Measurements from ENCODE around the gene CTPS1. TPM values are rescaled to one million over a fixed set of nuclear protein-coding genes. Genes with fewer than 3 reads are reported as not detected.

Gene CTPS1
- total RNA-seq, 1 experiment from 2014 or later: 66.4 TPM

- CTCF ChIA-PET: interaction anchor here (0.6 to 10.2 kb wide), 36 partner anchors 9 to 858 kb away, joined by 3 to 202 read pairs (median 5); partner anchors contain the start of genes CITED4 and CTPS1
Measured at GRCh38 chr1:40948741-40949443, 30.6 kb upstream of the CTPS1 start.

More at GRCh38 chr1:40948741-40949443, 30.6 kb upstream of the CTPS1 start:
- Histone ChIP-seq H3K4me2 (ENCODE audit: low read length) (peak overlapping the region; percentile 51), H3K4me1 (ENCODE audit: control insufficient read depth in 1 of 2, insufficient read depth in 2 of 2, low read length in 2 of 2) (peaks cover 4 to 27% of the 10 kb centered on the region in 2 experiments; a peak in 3 of 4 replicates), H3K9me3 (ENCODE audit: control insufficient read depth in 1 of 2, insufficient read depth in 1 of 2, low read depth in 1 of 2, low read length in 2 of 2) (no peaks in the 10 kb centered on the region), H3K79me2 (ENCODE audit: insufficient read depth, low read length) (no peaks in the 10 kb centered on the region), H3K4me3 (replicated peaks in 1 of 2; ENCODE audit: low read depth in 1 of 2, low read length in 2 of 2) (no peak overlapping the region), H3K27me3 (ENCODE audit: insufficient read depth, low read length) (no peaks in the 10 kb centered on the region), H4K20me1 (ENCODE audit: insufficient read depth) (no peaks in the 10 kb centered on the region), H3K9ac (ENCODE audit: low read length) (no peak overlapping the region), H3K27ac (ENCODE audit: low read depth, low read length) (no peak overlapping the region), H2AFZ (ENCODE audit: low read depth, low read length, poor library complexity, severe bottlenecking) (peak overlapping the region; percentile 92), H3K36me3 (ENCODE audit: control insufficient read depth in 1 of 2, insufficient read depth in 2 of 2, low read length in 2 of 2) (no peaks in the 10 kb centered on the region), H3K9me2 (ENCODE audit: insufficient read depth) (no peaks in the 10 kb centered on the region)
- intact Hi-C loops (cut with micrococcal nuclease): loop anchor here (2.0 kb wide), 1 partner anchor 52 kb away; no protein-coding TSS in a partner anchor
- POLR2A ChIA-PET: interaction anchor here (0.6 to 3.2 kb wide), 8 partner anchors 8 to 100 kb away, joined by 3 to 18 read pairs (median 3); partner anchors contain the start of genes CITED4 and CTPS1
- ATAC-seq (peak; percentile 67), DNase-seq (ENCODE audit: low read depth, low spot score) (peak; percentile 70)
- RAD21 ChIA-PET (ENCODE audit: low non-redundant PET in 1 of 2, low total read pairs in 2 of 2, uncharacterized antibody in 2 of 2, unreplicated experiment in 2 of 2): interaction anchor here (0.6 to 3.7 kb wide), 7 partner anchors 12 to 100 kb away, joined by 3 to 27 read pairs (median 6); partner anchors contain the start of gene CITED4 (in 2 of the 2)
- no TSS peak for BruUV-seq (replicated peaks)
- TF ChIP-seq MAX (IDR thresholded peaks at IDR 0.05): peak; percentile 61
- TF ChIP-seq JUND (IDR thresholded peaks at IDR 0.05): no peak; the same call in none of the 2 replicates
- peak; percentile 41; the same call in 1 of the 2 replicates for TF ChIP-seq FOSL1 (IDR thresholded peaks at IDR 0.05; ENCODE audit: low read depth)
- TF ChIP-seq SRF (IDR thresholded peaks at IDR 0.05; ENCODE audit: low read depth): peak; percentile 98
- peak; percentile 92 for TF ChIP-seq RAD21 (IDR thresholded peaks at IDR 0.05; ENCODE audit: low read depth)
- TF ChIP-seq CTCF (IDR thresholded peaks at IDR 0.05 in 2 of 3, conservative IDR thresholded peaks at IDR 0.05 in 1 of 3; ENCODE audit: borderline replicate concordance in 1 of 3, insufficient read depth in 1 of 3, low read depth in 2 of 3, low read length in 2 of 3): peak; percentile 79 to 92 (median 91)
- peak; percentile 43; the same call in 1 of the 2 replicates for TF ChIP-seq CBX3 (IDR thresholded peaks at IDR 0.05; ENCODE audit: low read depth)
- no peak for TF ChIP-seq EZH2 (IDR thresholded peaks at IDR 0.05)
